Inflammatory macrophage (primary cell): ENCODE data around the gene CHAMP1.
"Not testable (repeated sequence)": the region's sequence is repeated elsewhere in the genome, so short reads cannot be mapped to it uniquely, and the experiment has no call there.

Source experiments
- DNase-seq, 2 donors: peaks; one replicate each; pipeline ENCODE4 v3.0.0-alpha.2; 2020 to 2022

Gene CHAMP1

DNA sequence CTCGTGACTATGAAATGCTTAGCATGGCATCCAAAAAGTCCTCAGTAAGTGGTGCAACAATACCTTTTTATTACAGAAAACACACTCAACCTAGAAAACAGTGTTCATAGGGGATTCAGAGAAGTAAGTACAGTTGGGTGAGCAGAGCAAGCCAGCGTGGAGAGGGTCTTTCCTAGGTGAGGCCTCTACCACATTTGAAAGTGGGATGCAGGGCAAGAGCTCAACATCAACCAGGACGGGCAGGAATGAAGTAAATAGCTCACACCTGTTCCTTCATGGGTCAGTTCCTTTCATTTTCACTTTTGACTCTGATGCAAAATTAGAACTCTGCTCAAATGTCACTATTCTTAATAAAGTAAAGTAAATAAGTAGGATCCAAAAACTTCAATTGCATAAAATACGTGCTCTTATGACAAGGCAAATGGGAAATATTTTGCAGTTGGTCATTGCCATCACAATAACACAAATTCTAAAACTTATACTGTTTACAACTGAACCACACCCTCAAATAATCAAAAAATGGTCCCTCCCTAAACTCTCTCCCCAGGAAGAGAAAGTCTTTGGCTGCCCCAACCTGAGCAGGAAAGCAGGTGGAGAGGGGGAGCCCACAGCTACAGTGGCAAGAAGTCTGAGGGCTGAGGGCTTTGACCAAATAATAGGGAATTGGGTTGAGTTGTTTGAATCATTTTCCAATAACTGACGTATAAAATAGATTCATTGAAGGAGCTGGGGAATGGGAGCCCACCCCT lies 20.2 kb downstream of the CHAMP1 start:
- DNase-seq: no peak

DNA sequence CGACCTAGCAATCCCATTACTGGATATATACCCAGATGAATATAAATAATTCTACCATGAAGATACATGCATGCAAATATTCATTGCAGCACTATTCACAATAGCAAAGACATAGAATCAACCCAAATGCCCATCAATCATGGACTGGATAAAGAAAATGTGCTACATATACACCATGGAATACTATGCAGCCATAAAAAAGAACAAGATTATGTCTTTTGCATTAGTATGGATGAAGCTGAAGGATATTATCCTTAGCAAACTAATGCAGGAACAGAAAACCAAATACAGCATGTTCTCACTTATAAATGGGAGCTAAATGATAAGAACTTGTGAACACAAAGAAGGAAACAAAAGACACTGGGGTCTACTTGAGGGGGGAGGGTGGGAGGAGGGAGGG lies 22.2 kb downstream of the CHAMP1 start:
- DNase-seq: not testable (repeated sequence)

DNA sequence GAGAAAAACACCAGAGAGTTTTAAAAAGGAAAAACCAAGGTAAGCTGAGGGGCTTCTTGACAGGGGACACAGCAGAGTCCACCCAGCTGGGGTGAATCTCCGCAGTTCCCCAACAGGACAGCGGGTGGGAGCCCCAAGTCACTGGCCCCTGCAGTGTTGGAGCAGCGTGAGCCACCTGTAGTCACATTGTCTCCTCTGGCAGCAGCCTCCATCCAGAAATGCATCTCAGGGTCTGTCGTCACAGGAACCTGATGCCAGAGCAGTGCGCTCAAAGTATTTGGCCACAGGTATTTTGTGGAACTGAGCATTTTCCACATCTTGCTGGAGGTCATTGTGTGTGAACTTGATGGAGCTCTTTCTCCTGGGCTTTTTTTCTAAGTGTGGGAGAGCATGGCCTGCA lies 24.7 kb downstream of the CHAMP1 start:
- no peak for DNase-seq

DNA sequence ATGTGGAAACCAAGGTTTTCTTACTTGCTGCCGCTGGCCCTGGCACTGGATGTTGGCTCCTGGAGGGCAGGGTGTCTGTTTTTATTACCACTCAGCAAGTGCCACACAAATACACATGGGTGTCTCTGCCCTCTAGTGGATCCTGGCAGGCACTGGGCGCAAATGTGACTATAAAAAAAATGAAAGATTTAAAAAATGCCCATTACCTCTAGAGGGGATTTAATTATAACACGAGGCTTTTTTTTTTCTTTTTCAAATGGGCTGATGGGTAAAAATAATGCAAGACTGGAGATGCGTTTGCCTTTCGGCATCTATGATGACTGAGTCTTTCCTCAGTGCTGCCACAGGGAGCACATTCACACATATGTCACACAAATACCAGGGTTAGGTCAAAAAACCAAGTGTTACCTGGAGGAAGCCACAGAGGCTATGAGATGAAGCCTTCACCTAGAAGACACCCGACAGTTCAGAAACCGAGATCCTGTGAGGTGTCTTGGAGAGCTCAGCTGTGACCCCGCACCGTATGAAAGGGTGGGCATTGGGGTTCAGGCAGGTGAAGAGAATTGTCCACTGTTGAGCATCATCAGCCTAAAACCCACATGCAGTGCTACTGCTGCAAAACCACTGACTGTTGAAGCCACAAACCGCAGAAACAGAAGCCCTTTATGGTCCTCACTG lies 25.7 kb downstream of the CHAMP1 start:
- DNase-seq: peak; percentile 55 to 59

DNA sequence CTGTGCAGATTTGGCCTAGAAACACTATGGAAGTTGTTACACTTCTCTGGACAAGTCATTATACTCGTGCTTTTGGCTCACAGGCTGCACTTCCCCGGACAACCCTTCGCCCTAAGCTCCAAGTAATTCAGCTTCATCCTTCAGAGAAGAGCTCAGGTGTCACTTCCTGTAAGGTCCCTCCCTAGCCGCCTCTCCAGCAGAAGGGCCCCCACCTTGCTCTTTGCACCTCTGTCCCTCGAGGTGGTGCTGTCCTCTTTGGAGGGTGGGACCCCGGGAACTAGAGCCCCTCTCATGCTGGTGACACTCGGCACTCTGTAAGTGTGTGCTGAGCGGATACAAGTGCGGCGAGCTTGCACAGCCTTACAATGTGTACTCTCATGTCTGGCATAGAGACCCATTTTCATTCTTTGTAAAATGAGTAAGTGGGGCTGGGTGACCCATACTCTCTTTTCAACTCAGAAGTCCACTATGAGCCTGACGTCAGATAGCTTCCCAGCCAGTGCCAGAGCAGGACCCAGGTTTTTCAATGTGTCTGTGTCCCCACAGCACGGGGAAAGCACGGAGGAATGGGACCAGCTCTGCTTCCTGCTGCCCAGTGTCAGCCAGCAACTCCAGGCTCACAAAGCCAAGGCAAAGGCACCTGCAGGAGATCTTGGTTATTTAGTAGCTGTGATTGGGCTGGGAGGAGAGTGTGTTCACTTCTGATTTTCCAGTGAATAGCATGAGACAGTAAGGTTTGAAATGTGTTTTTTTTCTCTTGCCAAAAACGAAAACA lies 26.9 kb downstream of the CHAMP1 start:
- DNase-seq: no peak

DNA sequence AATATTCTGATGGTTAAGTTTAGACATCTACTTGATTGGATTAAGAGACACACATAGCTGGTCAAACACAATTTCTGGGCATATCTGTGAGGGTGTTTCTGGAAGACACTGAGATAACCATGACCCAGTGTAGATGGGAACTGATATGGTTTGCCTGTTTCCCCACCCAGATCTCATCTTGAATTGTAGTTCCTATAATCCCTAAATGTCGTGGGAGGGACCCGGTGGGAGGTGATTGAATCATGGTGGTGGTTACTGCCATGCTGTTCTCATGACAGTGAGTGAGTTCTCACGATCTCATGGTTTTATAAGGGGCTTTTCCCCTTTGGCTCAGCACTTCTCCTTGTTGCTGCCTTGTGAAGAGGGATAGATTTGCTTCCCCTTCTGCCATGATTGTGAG lies 33.0 kb downstream of the CHAMP1 start:
- DNase-seq: peak; percentile 81 to 90

DNA sequence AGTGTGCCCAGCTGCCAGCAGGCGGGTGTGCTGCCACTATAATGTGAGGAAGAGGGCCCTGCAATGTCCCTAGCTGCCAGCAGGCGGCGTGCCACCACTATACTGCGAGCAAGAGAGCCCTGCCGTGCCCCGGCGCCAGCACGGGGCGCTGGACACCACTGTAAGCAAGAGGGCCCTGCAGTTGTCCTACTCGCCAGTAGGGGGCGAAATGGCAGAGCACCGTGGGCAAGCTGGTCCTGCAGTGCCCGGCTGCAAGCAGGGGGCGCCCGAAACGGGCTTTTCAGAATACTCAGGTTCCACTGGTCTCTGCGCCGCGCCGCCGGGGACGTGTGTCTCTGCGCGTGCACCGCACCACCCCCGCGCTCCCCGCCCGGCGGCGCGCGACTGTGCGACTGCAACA lies 38.5 kb downstream of the CHAMP1 start:
- peak in 1 of 2 donors; percentile 22 for DNase-seq

DNA sequence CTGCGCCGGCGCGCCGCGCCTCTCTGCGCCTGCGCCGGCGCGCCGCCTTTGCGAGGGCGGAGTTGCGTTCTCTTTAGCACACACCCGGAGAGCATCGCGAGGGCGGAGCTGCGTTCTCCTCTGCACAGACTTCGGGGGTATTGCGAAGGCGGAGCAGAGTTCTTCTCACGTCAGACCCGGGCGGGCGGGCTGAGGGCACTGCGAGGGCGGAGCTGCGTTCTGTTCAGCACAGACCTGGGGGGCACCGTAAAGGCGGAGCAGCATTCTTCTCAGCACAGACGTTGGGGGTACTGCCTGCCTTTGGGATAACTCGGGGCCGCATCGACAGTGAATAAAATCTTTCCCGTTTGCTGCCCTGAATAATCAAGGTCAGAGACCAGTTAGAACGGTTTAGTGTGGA lies 39.1 kb downstream of the CHAMP1 start:
- DNase-seq: not testable (repeated sequence)
